DND-41 (cell line): ENCODE data around the gene PTPRN2.
"Not testable (repeated sequence)": the region's sequence is repeated elsewhere in the genome, so short reads cannot be mapped to it uniquely, and the experiment has no call there.

Source experiments
- ATAC-seq: fragments of 200-7000 bp; cut with Tn5 transposase; 3 replicates; pipeline ENCODE4 v1.9.1; 2021; ENCODE audit warnings: low read depth; ENCODE audit not compliant: insufficient read depth
- DNase-seq: peaks from one replicate; pipeline ENCODE4 v3.0.0-alpha.2; 2020
- H2AFZ ChIP-seq: 2 replicates; pipeline ENCODE4 v1.6.0; 2012; ENCODE audit warnings: low read depth, low read length
- H3K27ac ChIP-seq: 2 replicates; pipeline ENCODE4 v1.5.1; 2012; ENCODE audit warnings: low read length, inconsistent platforms
- H3K27me3 ChIP-seq: fragments of 200-600 bp; sonication (generic); 2 replicates; pipeline ENCODE4 v1.6.0; 2012; ENCODE audit warnings: low read length, mild to moderate bottlenecking, inconsistent platforms; ENCODE audit not compliant: insufficient read depth, poor library complexity
- H3K36me3 ChIP-seq: 2 replicates; pipeline ENCODE4 v1.5.1; 2012; ENCODE audit warnings: low read length, inconsistent platforms; ENCODE audit not compliant: insufficient read depth
- H3K4me1 ChIP-seq: 2 replicates; pipeline ENCODE4 v1.5.1; 2012; ENCODE audit warnings: mild to moderate bottlenecking, low read length; ENCODE audit not compliant: insufficient read depth
- H3K4me2 ChIP-seq: 2 replicates; pipeline ENCODE4 v1.6.0; 2012; ENCODE audit warnings: mild to moderate bottlenecking, moderate library complexity, low read length, inconsistent platforms; ENCODE audit not compliant: insufficient read depth
- H3K4me3 ChIP-seq, 2 experiments: fragments of 200-600 bp in 1 of 2; shearing (Covaris generic) in 1 of 2; 2 replicates each; pipeline ENCODE4 v1.5.1; 2012 to 2016; ENCODE audit warnings: inconsistent platforms in 2 of 2, low read length in 2 of 2, mild to moderate bottlenecking in 2 of 2, low read depth in 1 of 2, moderate library complexity in 1 of 2
- H3K79me2 ChIP-seq: 2 replicates; pipeline ENCODE4 v1.6.0; 2012; ENCODE audit warnings: low read length, inconsistent platforms; ENCODE audit not compliant: insufficient read depth
- H3K9ac ChIP-seq: 2 replicates; pipeline ENCODE4 v1.6.0; 2012; ENCODE audit warnings: low read depth, mild to moderate bottlenecking, inconsistent platforms, low read length, moderate library complexity
- H3K9me3 ChIP-seq: 2 replicates; pipeline ENCODE4 v1.5.1; 2012; ENCODE audit warnings: low read length, moderate library complexity, mild to moderate bottlenecking, inconsistent platforms; ENCODE audit not compliant: insufficient read depth, severe bottlenecking
- H4K20me1 ChIP-seq: 2 replicates; pipeline ENCODE4 v1.6.0; 2012; ENCODE audit warnings: low read length; ENCODE audit not compliant: insufficient read depth
- CTCF ChIP-seq: IDR thresholded peaks from 2 replicates; pipeline ENCODE4 v1.5.1; 2012; ENCODE audit warnings: borderline replicate concordance, low read length, moderate library complexity, mild to moderate bottlenecking; ENCODE audit not compliant: poor library complexity, severe bottlenecking; ENCODE audit errors: extremely low read depth
- EZH2 ChIP-seq: IDR thresholded peaks from 3 replicates; pipeline ENCODE4 v1.6.1; 2012; ENCODE audit warnings: borderline replicate concordance, low read depth, mild to moderate bottlenecking, moderate library complexity, low read length, inconsistent platforms; ENCODE audit not compliant: severe bottlenecking

The PTPRN2 gene

DNA sequence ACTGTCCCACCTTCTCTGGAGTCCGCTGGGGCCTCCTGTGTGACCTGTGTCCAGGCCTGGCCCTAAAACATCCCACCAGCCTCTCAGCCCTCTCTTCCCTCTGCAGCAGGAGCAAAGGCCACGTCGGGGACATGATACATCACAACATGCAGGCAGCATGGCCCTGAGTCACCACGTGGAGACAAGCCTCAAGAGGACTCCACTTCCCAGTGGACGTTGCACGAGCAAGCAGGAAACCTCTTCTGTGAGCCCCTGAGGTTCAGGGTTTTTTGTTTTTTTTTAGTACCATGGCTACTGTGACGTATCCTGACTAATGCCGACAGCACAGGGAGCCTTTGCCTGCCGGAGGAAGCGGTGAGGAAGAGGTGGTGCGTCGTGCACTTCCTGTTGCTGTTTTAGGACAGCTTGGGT is 1084.9 kb downstream of the PTPRN2 start:
- Histone ChIP-seq H3K79me2 (no peaks in the 10 kb centered on the region), H2AFZ (no peak overlapping the region), H3K36me3 (no peaks in the 10 kb centered on the region), H4K20me1 (no peaks in the 10 kb centered on the region), H3K4me3 (no peak overlapping the region), H3K4me2 (no peak overlapping the region; the same call in 1 of the 2 replicates), H3K9ac (no peak overlapping the region), H3K4me1 (peaks cover 12% of the 10 kb centered on the region), H3K27me3 (no peaks in the 10 kb centered on the region), H3K9me3 (peaks cover 2% of the 10 kb centered on the region), H3K27ac (no peak overlapping the region)
- TF ChIP-seq EZH2 (no peak), CTCF (no peak)
- peak; percentile 22; the same call in 1 of the 3 replicates for ATAC-seq
- DNase-seq: no peak

DNA sequence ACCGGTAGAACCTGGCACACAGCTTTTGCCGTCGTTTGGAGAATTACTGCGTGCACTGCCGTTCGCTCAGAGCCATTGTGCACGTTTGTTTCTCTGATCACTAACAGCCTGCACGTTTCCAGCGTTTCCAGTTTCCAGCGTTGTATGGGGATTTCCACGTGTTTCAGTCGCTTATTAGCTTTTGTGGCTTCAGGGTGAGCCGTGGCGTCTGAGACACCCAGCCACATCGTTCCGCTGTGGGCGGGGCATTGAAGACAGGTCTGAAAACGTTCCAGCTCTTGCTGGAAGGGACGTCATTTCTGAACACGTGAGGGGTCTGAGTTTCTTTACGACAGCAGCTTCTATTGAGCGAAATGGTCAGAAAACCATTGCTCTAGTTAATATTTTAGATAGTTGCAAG is 1086.0 kb downstream of the PTPRN2 start:
- TF ChIP-seq EZH2 (no peak), CTCF (no peak)
- no peaks in the 10 kb centered on the region for H3K27me3 ChIP-seq

DNA sequence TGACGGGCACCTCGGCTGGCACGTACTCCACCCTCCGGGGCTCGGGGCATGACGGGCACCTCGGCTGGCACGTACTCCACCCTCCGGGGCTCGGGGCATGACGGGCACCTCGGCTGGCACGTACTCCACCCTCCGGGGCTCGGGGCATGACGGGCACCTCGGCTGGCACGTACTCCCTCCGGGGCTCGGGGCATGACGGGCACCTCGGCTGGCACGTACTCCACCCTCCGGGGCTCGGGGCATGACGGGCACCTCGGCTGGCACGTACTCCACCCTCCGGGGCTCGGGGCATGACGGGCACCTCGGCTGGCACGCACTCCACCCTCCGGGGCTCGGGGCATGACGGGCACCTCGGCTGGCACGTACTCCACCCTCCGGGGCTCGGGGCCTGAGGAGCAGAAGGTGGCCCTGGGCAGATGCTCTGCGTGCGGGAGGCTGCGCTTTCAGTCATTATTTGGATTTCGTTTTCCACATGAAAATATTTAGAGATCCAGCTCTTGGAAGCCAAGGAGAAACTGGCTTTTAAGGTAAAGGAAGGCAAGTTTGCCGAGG is 1086.6 kb downstream of the PTPRN2 start:
- ATAC-seq: not testable (repeated sequence)

More for the DNA sequence above, 1086.0 kb downstream of the PTPRN2 start:
- DNase-seq: no peak
- H3K79me2 ChIP-seq: no peaks in the 10 kb centered on the region
- H2AFZ ChIP-seq: no peak overlapping the region
- peaks cover 2% of the 10 kb centered on the region for H3K9me3 ChIP-seq
- H4K20me1 ChIP-seq: no peaks in the 10 kb centered on the region
- H3K4me3 ChIP-seq: no peak overlapping the region
- H3K4me2 ChIP-seq: no peak overlapping the region
- no peaks in the 10 kb centered on the region for H3K36me3 ChIP-seq
- H3K9ac ChIP-seq: no peak overlapping the region
- no peak for ATAC-seq
- H3K27ac ChIP-seq: no peak overlapping the region
- H3K4me1 ChIP-seq: peaks cover 12% of the 10 kb centered on the region

GRCh38 chr7:157500171-157500960 is 1087.3 kb downstream of the PTPRN2 start:
- Histone ChIP-seq H4K20me1 (no peaks in the 10 kb centered on the region), H3K9ac (no peak overlapping the region), H3K4me3 (no peak overlapping the region), H3K4me1 (peaks cover 12% of the 10 kb centered on the region), H3K4me2 (no peak overlapping the region), H3K36me3 (no peaks in the 10 kb centered on the region), H3K9me3 (no peaks in the 10 kb centered on the region), H2AFZ (no peak overlapping the region), H3K79me2 (no peaks in the 10 kb centered on the region), H3K27ac (no peak overlapping the region), H3K27me3 (no peaks in the 10 kb centered on the region)
- TF ChIP-seq CTCF (no peak), EZH2 (no peak)
- DNase-seq (no peak), ATAC-seq (no peak)

More for the DNA sequence above, 1086.6 kb downstream of the PTPRN2 start:
- H3K79me2 ChIP-seq, H3K4me2 ChIP-seq, H3K27me3 ChIP-seq, H3K27ac ChIP-seq, H3K36me3 ChIP-seq, H3K4me3 ChIP-seq, H3K9me3 ChIP-seq, H3K9ac ChIP-seq, DNase-seq, H4K20me1 ChIP-seq, H2AFZ ChIP-seq: not testable (repeated sequence)
- peaks cover 12% of the 10 kb centered on the region for H3K4me1 ChIP-seq
